IMR-90 (cell line): ENCODE results near the gene ALS2. TPM values are rescaled to one million over a fixed set of nuclear protein-coding genes. Genes with fewer than 3 reads are reported as not detected.

Experiments used
- ATAC-seq: fragments of 200-7000 bp; cut with Tn5 transposase; 2 replicates; pipeline ENCODE4 v1.9.1; 2020; ENCODE audit warnings: low read depth, mild to moderate bottlenecking, moderate library complexity
- BruUV-seq: library from RNA; stranded (reverse); fragments of 400-500 nt; replicated peaks from 2 replicates; lab custom pipeline; 2021; lab: Mats Ljungman, UMichigan
- CTCF ChIA-PET: fragments of 300-600 bp; formaldehyde crosslinking; extraction: SDS; loops from one replicate; lab custom pipeline; 2021; ENCODE audit warnings: antibody characterized with exemption; lab: Yijun Ruan, JAX
- POLR2A ChIA-PET: fragments of 300-600 bp; sonication (Branson Sonifier 250); formaldehyde crosslinking; loops from one replicate; lab custom pipeline; 2022; ENCODE audit warnings: antibody characterized with exemption; ENCODE audit not compliant: unreplicated experiment; lab: Charles Lee
- DNase-seq: peaks from one replicate; pipeline ENCODE4 v3.0.0; 2013
- H2AFZ ChIP-seq: replicated peaks from 2 replicates; pipeline ENCODE3; 2013; ENCODE audit warnings: low read length, mild to moderate bottlenecking; ENCODE audit not compliant: poor library complexity
- H2AK5ac ChIP-seq: 2 replicates; pipeline ENCODE4 v1.6.1; 2013; ENCODE audit warnings: low read depth, low read length, inconsistent platforms
- H2AK9ac ChIP-seq: replicated peaks from 2 replicates; pipeline ENCODE3; 2013; ENCODE audit warnings: mild to moderate bottlenecking, low read depth, low read length, moderate library complexity; ENCODE audit not compliant: poor library complexity
- H2BK120ac ChIP-seq: 2 replicates; pipeline ENCODE4 v1.6.1; 2013; ENCODE audit warnings: low read depth, low read length, inconsistent platforms
- H2BK15ac ChIP-seq: 3 replicates; pipeline ENCODE4 v1.6.1; 2013; ENCODE audit warnings: low read depth, low read length, inconsistent platforms
- H2BK20ac ChIP-seq: 2 replicates; pipeline ENCODE4 v1.6.1; 2013; ENCODE audit warnings: low read depth, mild to moderate bottlenecking, inconsistent platforms, low read length, moderate library complexity
- H2BK5ac ChIP-seq: 2 replicates; pipeline ENCODE4 v1.6.1; 2013; ENCODE audit warnings: mild to moderate bottlenecking, low read depth, low read length, inconsistent platforms; ENCODE audit not compliant: poor library complexity, severe bottlenecking
- H3K14ac ChIP-seq: replicated peaks from 2 replicates; pipeline ENCODE4 v1.6.1; 2013; ENCODE audit warnings: low read depth, low read length, inconsistent platforms
- H3K18ac ChIP-seq: 2 replicates; pipeline ENCODE4 v1.6.1; 2013; ENCODE audit warnings: low read depth, low read length, control low read depth
- H3K23ac ChIP-seq: 2 replicates; pipeline ENCODE4 v1.6.1; 2013; ENCODE audit warnings: low read depth, low read length, inconsistent platforms
- H3K27ac ChIP-seq: 2 replicates; pipeline ENCODE4 v1.5.1; 2013; ENCODE audit warnings: mild to moderate bottlenecking, control low read depth, low read length; ENCODE audit not compliant: insufficient read depth
- H3K27me3 ChIP-seq: 2 replicates; pipeline ENCODE4 v1.6.1; 2013; ENCODE audit warnings: low read length; ENCODE audit not compliant: control insufficient read depth, insufficient read depth
- H3K36me3 ChIP-seq: 2 replicates; pipeline ENCODE4 v1.6.1; 2013; ENCODE audit warnings: low read length, mixed read lengths; ENCODE audit not compliant: control insufficient read depth, insufficient read depth
- H3K4ac ChIP-seq: 2 replicates; pipeline ENCODE4 v1.6.1; 2013; ENCODE audit warnings: low read depth, low read length, inconsistent platforms
- H3K4me1 ChIP-seq: 2 replicates; pipeline ENCODE4 v1.6.1; 2013; ENCODE audit warnings: low read length, mixed read lengths; ENCODE audit not compliant: control insufficient read depth, insufficient read depth
- H3K4me2 ChIP-seq: 2 replicates; pipeline ENCODE4 v1.6.1; 2013; ENCODE audit warnings: low read depth, mild to moderate bottlenecking, control low read depth, low read length, moderate library complexity
- H3K4me3 ChIP-seq: 2 replicates; pipeline ENCODE4 v1.5.1; 2013; ENCODE audit warnings: low read depth, mild to moderate bottlenecking, control low read depth, low read length, moderate library complexity; ENCODE audit not compliant: insufficient read depth
- H3K56ac ChIP-seq: 2 replicates; pipeline ENCODE4 v1.6.1; 2013; ENCODE audit warnings: low read length, inconsistent platforms; ENCODE audit not compliant: insufficient read depth; ENCODE audit errors: extremely low read depth
- H3K79me1 ChIP-seq, 2 experiments: 2 replicates each; pipeline ENCODE4 v1.6.1; 2013; ENCODE audit warnings: low read length in 2 of 2, inconsistent platforms in 1 of 2, low read depth in 1 of 2
- H3K9ac ChIP-seq: 2 replicates; pipeline ENCODE4 v1.6.1; 2013; ENCODE audit warnings: low read depth, low read length, control low read depth
- H3K9me1 ChIP-seq: 2 replicates; pipeline ENCODE4 v1.6.1; 2013; ENCODE audit warnings: low read length, inconsistent platforms; ENCODE audit not compliant: insufficient read depth
- H3K9me3 ChIP-seq: 2 replicates; pipeline ENCODE4 v1.6.1; 2013; ENCODE audit warnings: low read length; ENCODE audit not compliant: control insufficient read depth, insufficient read depth
- H4K20me1 ChIP-seq: 2 replicates; pipeline ENCODE4 v1.6.1; 2013; ENCODE audit warnings: low read length, inconsistent platforms; ENCODE audit not compliant: insufficient read depth
- H4K5ac ChIP-seq: 2 replicates; pipeline ENCODE4 v1.6.1; 2013; ENCODE audit warnings: mild to moderate bottlenecking, low read depth, low read length, control low read depth
- H4K8ac ChIP-seq, 2 experiments: 2 replicates each; pipeline ENCODE4 v1.6.1; 2013; ENCODE audit warnings: low read depth in 2 of 2, low read length in 2 of 2, control low read depth in 1 of 2, inconsistent platforms in 1 of 2
- H4K91ac ChIP-seq: 2 replicates; pipeline ENCODE4 v1.6.1; 2013; ENCODE audit warnings: low read depth, low read length, inconsistent platforms; ENCODE audit not compliant: insufficient read depth
- BHLHE40 ChIP-seq: fragments of 150-350 bp; IDR thresholded peaks from 2 replicates; pipeline ENCODE4 v1.6.1; 2016; ENCODE audit warnings: mild to moderate bottlenecking, low read depth, low read length
- CHD1 ChIP-seq: IDR thresholded peaks from 2 replicates; pipeline ENCODE4 v1.6.1; 2012; ENCODE audit warnings: low read depth, low read length, improper control_type of control experiment
- FOS ChIP-seq: fragments of 150-350 bp; IDR thresholded peaks from 2 replicates; pipeline ENCODE4 v1.6.1; 2016; ENCODE audit warnings: low read depth, low read length
- MAZ ChIP-seq: IDR thresholded peaks from 2 replicates; pipeline ENCODE4 v1.6.1; 2012; ENCODE audit warnings: low read depth, mild to moderate bottlenecking, low read length, improper control_type of control experiment, moderate library complexity, borderline replicate concordance
- NFE2L2 ChIP-seq: fragments of 150-350 bp; IDR thresholded peaks from 2 replicates; pipeline ENCODE4 v1.6.1; 2016; ENCODE audit warnings: low read depth, mild to moderate bottlenecking, low read length
- POLR2A ChIP-seq: IDR thresholded peaks from 2 replicates; pipeline ENCODE4 v1.6.1; 2012; ENCODE audit warnings: mild to moderate bottlenecking, low read depth, low read length
- RCOR1 ChIP-seq: IDR thresholded peaks from 2 replicates; pipeline ENCODE4 v1.6.1; 2012; ENCODE audit warnings: mild to moderate bottlenecking, low read length, improper control_type of control experiment; ENCODE audit not compliant: insufficient replicate concordance
- WGBS, 2 experiments: methylation state at CpG; one replicate each; pipeline versions ENCODE4 v1.1.5 to v1.1.7; 2013; ENCODE audit warnings: missing lambda C conversion rate in 2 of 2; ENCODE audit not compliant: insufficient read length in 1 of 2; ENCODE audit errors: extremely low coverage in 2 of 2; 5-methylcytosine and 5-hydroxymethylcytosine counted together
- dilution Hi-C: fragments of 300-500 bp; cut with HindIII; formaldehyde crosslinking; loops from one replicate; pipeline ENCODE4 v1.14.3; 2018; ENCODE audit warnings: low sequenced_read_pairs; ENCODE audit not compliant: unreplicated experiment
- in situ Hi-C: fragments of 300-500 bp; cut with MboI; formaldehyde crosslinking; loops from 3 replicates; pipeline ENCODE4 v1.14.3; 2019; ENCODE audit warnings: low sequenced_read_pairs, inconsistent platforms, mixed read lengths
- intact Hi-C: fragments of 100-400 bp; cut with micrococcal nuclease; formaldehyde crosslinking; loops from 2 replicates; pipeline ENCODE4 v1.10.0; 2022
- polyA plus RNA-seq, 3 experiments: library from polyadenylated mRNA; depleted of rRNA; stranded (reverse); fragments of >200 nt; gene quantifications; 2 replicates each; pipeline ENCODE4 v1.2.3, GENCODE V29; 2012; ENCODE audit warnings: low replicate concordance in 1 of 3
- total RNA-seq: library from RNA; depleted of rRNA; stranded (reverse); fragments of >200 nt; gene quantifications from 2 replicates; pipeline ENCODE4 v1.2.3, GENCODE V29; 2012
- TF ChIP-seq, protein P1 (sequence below): conservative IDR thresholded peaks from 2 replicates; pipeline ENCODE4 v1.5.1; 2012; ENCODE audit warnings: mild to moderate bottlenecking, low read depth, low read length, improper control_type of control experiment

ALS2 gene
- total and polyA plus RNA-seq, 2 of the 4 experiments (the other 2 are of a cell fraction): 14.4 to 42.3 TPM

DNA sequence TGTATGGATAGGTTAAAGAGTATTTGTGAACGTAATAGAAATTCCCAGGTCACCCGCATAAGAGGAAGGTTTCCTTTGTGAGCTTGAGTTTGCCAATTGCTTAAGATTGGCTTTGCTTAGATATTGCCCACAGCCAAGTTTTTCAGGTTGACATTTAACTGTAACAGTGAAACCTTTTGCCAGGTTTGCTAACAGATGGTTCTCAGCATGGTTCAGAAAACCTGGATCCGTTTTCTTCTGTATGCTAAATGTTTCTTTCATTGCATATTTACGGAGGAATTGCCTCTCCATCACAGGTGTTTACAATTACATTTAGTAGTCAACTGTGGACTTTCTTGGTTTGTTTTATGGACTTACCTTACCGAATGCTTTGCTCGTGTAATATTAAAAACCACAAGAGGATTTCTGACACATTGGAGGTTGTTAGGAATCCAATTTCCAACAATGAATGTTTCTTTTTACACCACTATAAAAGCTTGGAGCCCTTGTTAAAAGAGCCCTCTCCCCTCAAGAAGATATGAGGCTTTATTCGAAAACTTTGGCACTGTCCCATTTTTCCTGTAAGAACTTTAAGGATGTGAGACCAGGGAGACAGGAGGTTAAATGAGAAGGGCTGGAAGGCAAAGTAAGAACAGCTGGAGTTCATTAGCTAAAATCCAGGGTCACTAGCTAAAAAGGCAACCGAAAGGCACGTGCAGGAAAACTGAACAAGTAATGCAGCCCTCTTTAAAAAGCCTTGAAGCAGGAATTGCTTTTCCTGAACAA is 33.4 kb upstream of the ALS2 start:
- H2AK9ac ChIP-seq: no peak overlapping the region
- ATAC-seq (no peak), DNase-seq (no peak)
- H3K4me3 ChIP-seq: no peak overlapping the region
- H3K9ac ChIP-seq: no peak overlapping the region
- H4K8ac ChIP-seq: no peak overlapping the region
- POLR2A ChIA-PET: no interaction called here
- intact Hi-C loops (no loop called here), dilution Hi-C loops (no loop called here), in situ Hi-C loops (no loop called here)
- BruUV-seq: no TSS peak
- no peak overlapping the region for H3K18ac ChIP-seq
- H2BK5ac ChIP-seq: no peak overlapping the region
- CTCF ChIA-PET: interaction anchor here (1.0 kb wide), 1 partner anchor 35 kb away, joined by 3 read pairs; no protein-coding TSS in a partner anchor
- H3K9me3 ChIP-seq: no peaks in the 10 kb centered on the region
- H3K36me3 ChIP-seq: no peaks in the 10 kb centered on the region
- no peak overlapping the region for H3K56ac ChIP-seq
- no peak overlapping the region for H2AFZ ChIP-seq
- no peak overlapping the region; the same call in 1 of the 2 replicates for H2BK120ac ChIP-seq
- peaks cover 0 to 4% of the 10 kb centered on the region in 2 experiments; a peak in 1 of 4 replicates for H3K79me1 ChIP-seq
- no peak overlapping the region for H2BK15ac ChIP-seq
- TF ChIP-seq POLR2A (no peak), RCOR1 (no peak), BHLHE40 (no peak), CHD1 (no peak), MAZ (no peak), NFE2L2 (no peak), FOS (no peak)
- TF ChIP-seq, protein P1, sequence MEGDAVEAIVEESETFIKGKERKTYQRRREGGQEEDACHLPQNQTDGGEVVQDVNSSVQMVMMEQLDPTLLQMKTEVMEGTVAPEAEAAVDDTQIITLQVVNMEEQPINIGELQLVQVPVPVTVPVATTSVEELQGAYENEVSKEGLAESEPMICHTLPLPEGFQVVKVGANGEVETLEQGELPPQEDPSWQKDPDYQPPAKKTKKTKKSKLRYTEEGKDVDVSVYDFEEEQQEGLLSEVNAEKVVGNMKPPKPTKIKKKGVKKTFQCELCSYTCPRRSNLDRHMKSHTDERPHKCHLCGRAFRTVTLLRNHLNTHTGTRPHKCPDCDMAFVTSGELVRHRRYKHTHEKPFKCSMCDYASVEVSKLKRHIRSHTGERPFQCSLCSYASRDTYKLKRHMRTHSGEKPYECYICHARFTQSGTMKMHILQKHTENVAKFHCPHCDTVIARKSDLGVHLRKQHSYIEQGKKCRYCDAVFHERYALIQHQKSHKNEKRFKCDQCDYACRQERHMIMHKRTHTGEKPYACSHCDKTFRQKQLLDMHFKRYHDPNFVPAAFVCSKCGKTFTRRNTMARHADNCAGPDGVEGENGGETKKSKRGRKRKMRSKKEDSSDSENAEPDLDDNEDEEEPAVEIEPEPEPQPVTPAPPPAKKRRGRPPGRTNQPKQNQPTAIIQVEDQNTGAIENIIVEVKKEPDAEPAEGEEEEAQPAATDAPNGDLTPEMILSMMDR: no peak
- no peak overlapping the region for H4K5ac ChIP-seq
- H3K4me2 ChIP-seq: no peak overlapping the region
- H3K23ac ChIP-seq: no peak overlapping the region
- H3K27me3 ChIP-seq: no peaks in the 10 kb centered on the region
- no peak overlapping the region for H2AK5ac ChIP-seq
- peaks cover 5% of the 10 kb centered on the region; the same call in 1 of the 2 replicates for H3K4me1 ChIP-seq
- peaks cover 4% of the 10 kb centered on the region; the same call in 1 of the 2 replicates for H3K9me1 ChIP-seq
- H3K4ac ChIP-seq: no peak overlapping the region
- H3K27ac ChIP-seq: no peak overlapping the region
- no peak overlapping the region for H2BK20ac ChIP-seq
- H3K14ac ChIP-seq: no peak overlapping the region
- WGBS, 2 experiments: no CpG with 5 or more reads among the region's 9 CpGs
- H4K20me1 ChIP-seq: no peaks in the 10 kb centered on the region
- no peak overlapping the region for H4K91ac ChIP-seq
